B cell (primary cell): ENCODE measurements around the gene FRMD4B. TPM values are rescaled to one million over a fixed set of nuclear protein-coding genes. Genes with fewer than 3 reads are reported as not detected.

Source experiments
- ATAC-seq: fragments of 200-7000 bp; cut with Tn5 transposase; one replicate; pipeline ENCODE4 v1.10.0; 2021; ENCODE audit warnings: low read depth, mild to moderate bottlenecking, moderate number of reproducible peaks, moderate library complexity
- CTCF ChIA-PET: fragments of 350-600 bp; sonication (Branson Sonifier 250); formaldehyde crosslinking; loops from one replicate; lab custom pipeline; 2021; ENCODE audit warnings: antibody characterized with exemption, inconsistent platforms; lab: Charles Lee
- POLR2A ChIA-PET: fragments of 350-600 bp; sonication (Branson Sonifier 250); formaldehyde crosslinking; loops from one replicate; lab custom pipeline; 2021; ENCODE audit warnings: antibody characterized with exemption; lab: Charles Lee
- DNase-seq: peaks from one replicate; pipeline ENCODE4 v3.0.0; 2013
- H2AFZ ChIP-seq: 2 replicates; pipeline ENCODE4 v1.6.1; 2012; ENCODE audit warnings: mild to moderate bottlenecking, low read depth, low read length; ENCODE audit not compliant: insufficient read depth, poor library complexity, severe bottlenecking
- H3K27ac ChIP-seq, 2 donors: 1 replicate in 1 of 2; 2 replicates in 1 of 2; pipeline ENCODE4 v1.5.1; 2012 to 2013; ENCODE audit warnings: low read length in 2 of 2, mild to moderate bottlenecking in 2 of 2, moderate library complexity in 1 of 2
- H3K27me3 ChIP-seq, 4 experiments: fragments of 200-600 bp in 1 of 4; sonication (generic) in 1 of 4; replicated peaks in 1 of 4; 1 replicate in 2 of 4; 2 replicates in 2 of 4; pipeline versions ENCODE4 v1.6.1 to v1.7.0; 2013 to 2016; ENCODE audit warnings: low read length in 3 of 4, mild to moderate bottlenecking in 2 of 4, mixed read lengths in 1 of 4, moderate library complexity in 1 of 4; ENCODE audit not compliant: insufficient read depth in 4 of 4, control insufficient read depth in 3 of 4; ENCODE audit errors: control extremely low read depth in 1 of 4
- H3K36me3 ChIP-seq, 2 experiments: replicated peaks in 1 of 2; 1 replicate in 1 of 2; 2 replicates in 1 of 2; pipeline versions ENCODE4 v1.6.1 to v1.7.1; 2013; ENCODE audit warnings: low read length in 1 of 2; ENCODE audit not compliant: insufficient read depth in 2 of 2, control insufficient read depth in 1 of 2; ENCODE audit errors: control extremely low read depth in 1 of 2, extremely low read depth in 1 of 2
- H3K4me1 ChIP-seq, 2 donors: fragments of 200-600 bp in 1 of 2; sonication (generic) in 1 of 2; 1 replicate in 1 of 2; 2 replicates in 1 of 2; pipeline versions ENCODE4 v1.5.1 to v1.6.1; 2013 to 2017; ENCODE audit warnings: low read length in 2 of 2; ENCODE audit not compliant: control insufficient read depth in 2 of 2, insufficient read depth in 2 of 2
- H3K4me2 ChIP-seq: replicated peaks from 2 replicates; pipeline ENCODE3; 2012; ENCODE audit warnings: mild to moderate bottlenecking, low read depth, low read length; ENCODE audit not compliant: poor library complexity, severe bottlenecking
- H3K4me3 ChIP-seq, 5 experiments: fragments of 200-600 bp in 1 of 5; sonication (generic) in 1 of 5; 1 replicate in 3 of 5; 2 replicates in 2 of 5; pipeline versions ENCODE4 v1.5.1 to v1.7.0; 2011 to 2016; ENCODE audit warnings: low read length in 4 of 5, mild to moderate bottlenecking in 4 of 5, low read depth in 2 of 5, control low read depth in 1 of 5, moderate library complexity in 1 of 5; ENCODE audit not compliant: insufficient read depth in 1 of 5; ENCODE audit errors: control extremely low read depth in 1 of 5, extremely low read depth in 1 of 5
- H3K79me2 ChIP-seq: fragments of 200-600 bp; sonication (generic); one replicate; pipeline ENCODE4 v1.6.0; 2016; ENCODE audit warnings: low read length; ENCODE audit not compliant: control insufficient read depth, insufficient read depth
- H3K9ac ChIP-seq: fragments of 200-600 bp; sonication (generic); 2 replicates; pipeline ENCODE4 v1.6.1; 2017; ENCODE audit warnings: mild to moderate bottlenecking, low read length, moderate library complexity
- H3K9me3 ChIP-seq, 3 donors: one replicate each; pipeline versions ENCODE4 v1.6.1 to v1.7.1; 2013; ENCODE audit warnings: low read length in 2 of 3; ENCODE audit not compliant: control insufficient read depth in 2 of 3, insufficient read depth in 1 of 3; ENCODE audit errors: control extremely low read depth in 1 of 3
- H4K20me1 ChIP-seq: 2 replicates; pipeline ENCODE4 v1.6.0; 2012; ENCODE audit warnings: mild to moderate bottlenecking, low read length; ENCODE audit not compliant: insufficient read depth, control insufficient read depth, poor library complexity, severe bottlenecking
- H3K27ac Mint-ChIP-seq: one replicate; pipeline ENCODE4 v1.8.0; 2021; ENCODE audit warnings: mixed read lengths
- H3K27me3 Mint-ChIP-seq: one replicate; pipeline ENCODE4 v1.8.0; 2021; ENCODE audit warnings: mixed read lengths
- H3K4me1 Mint-ChIP-seq: one replicate; pipeline ENCODE4 v1.8.0; 2021; ENCODE audit warnings: mixed read lengths
- H3K4me3 Mint-ChIP-seq: one replicate; pipeline ENCODE4 v1.8.0; 2021; ENCODE audit warnings: mixed read lengths
- H3K9me3 Mint-ChIP-seq: one replicate; pipeline ENCODE4 v1.8.0; 2022; ENCODE audit warnings: mixed read lengths; ENCODE audit not compliant: insufficient read depth
- EZH2 ChIP-seq: IDR thresholded peaks from 2 replicates; pipeline ENCODE4 v1.6.1; 2012; ENCODE audit warnings: borderline replicate concordance, low read depth, mild to moderate bottlenecking, moderate library complexity, low read length; ENCODE audit not compliant: insufficient read depth, poor library complexity, severe bottlenecking
- WGBS: methylation state at CpG from one replicate; pipeline ENCODE4 v1.1.5; 2013; ENCODE audit warnings: missing lambda C conversion rate; ENCODE audit not compliant: insufficient coverage; 5-methylcytosine and 5-hydroxymethylcytosine counted together
- intact Hi-C: fragments of 100-400 bp; cut with micrococcal nuclease; formaldehyde crosslinking; loops from one replicate; pipeline ENCODE4 v1.10.0; 2022
- polyA plus RNA-seq: library from polyadenylated mRNA; depleted of rRNA; stranded (reverse); fragments of >200 nt; gene quantifications from 2 replicates; pipeline ENCODE4 v1.2.3, GENCODE V29; 2012
- total RNA-seq, 2 donors: library from RNA; stranded (reverse); fragments of 120-200 nt in 1 of 2; gene quantifications; 1 replicate in 1 of 2; 2 replicates in 1 of 2; pipeline versions ENCODE4 v1.2.3 to v1.2.4, GENCODE V29; 2013 to 2022
- TF ChIP-seq, protein P1 (sequence below): fragments of 200-600 bp; IDR thresholded peaks from one replicate; pipeline ENCODE4 v1.8.0; 2022; ENCODE audit warnings: antibody characterized with exemption, mild to moderate bottlenecking

The FRMD4B gene
- total and polyA plus RNA-seq, 2 donors (not counting 1 experiment from before 2014, with no cell fraction given) = 0.06 to 0.20 TPM

DNA sequence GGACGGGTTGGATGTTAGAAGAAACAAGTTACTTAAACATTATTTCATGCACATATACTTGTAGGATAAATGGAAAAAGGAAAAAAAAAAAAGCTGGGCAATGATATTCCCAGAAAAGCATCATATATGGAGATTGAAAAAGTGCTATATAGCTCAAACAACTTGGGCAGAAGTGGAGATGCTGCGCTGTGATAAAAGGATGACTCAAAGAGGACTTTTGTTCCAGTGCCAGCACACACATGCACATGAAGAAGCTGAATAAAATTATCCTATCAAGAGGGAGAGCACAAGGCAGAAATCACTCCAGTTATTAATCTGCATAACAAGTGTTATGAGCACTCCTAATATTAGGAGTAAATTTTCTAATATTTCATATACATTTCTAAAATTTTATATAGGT lies 30.9 kb downstream of the FRMD4B start:
- intact Hi-C loops = no loop called here
- no CpG with 5 or more reads among the region's 2 CpGs for WGBS
- H4K20me1 ChIP-seq = no peaks in the 10 kb centered on the region
- no peak overlapping the region for H2AFZ ChIP-seq
- TF ChIP-seq EZH2 = no peak
- TF ChIP-seq, protein P1, sequence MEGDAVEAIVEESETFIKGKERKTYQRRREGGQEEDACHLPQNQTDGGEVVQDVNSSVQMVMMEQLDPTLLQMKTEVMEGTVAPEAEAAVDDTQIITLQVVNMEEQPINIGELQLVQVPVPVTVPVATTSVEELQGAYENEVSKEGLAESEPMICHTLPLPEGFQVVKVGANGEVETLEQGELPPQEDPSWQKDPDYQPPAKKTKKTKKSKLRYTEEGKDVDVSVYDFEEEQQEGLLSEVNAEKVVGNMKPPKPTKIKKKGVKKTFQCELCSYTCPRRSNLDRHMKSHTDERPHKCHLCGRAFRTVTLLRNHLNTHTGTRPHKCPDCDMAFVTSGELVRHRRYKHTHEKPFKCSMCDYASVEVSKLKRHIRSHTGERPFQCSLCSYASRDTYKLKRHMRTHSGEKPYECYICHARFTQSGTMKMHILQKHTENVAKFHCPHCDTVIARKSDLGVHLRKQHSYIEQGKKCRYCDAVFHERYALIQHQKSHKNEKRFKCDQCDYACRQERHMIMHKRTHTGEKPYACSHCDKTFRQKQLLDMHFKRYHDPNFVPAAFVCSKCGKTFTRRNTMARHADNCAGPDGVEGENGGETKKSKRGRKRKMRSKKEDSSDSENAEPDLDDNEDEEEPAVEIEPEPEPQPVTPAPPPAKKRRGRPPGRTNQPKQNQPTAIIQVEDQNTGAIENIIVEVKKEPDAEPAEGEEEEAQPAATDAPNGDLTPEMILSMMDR = no peak
- peaks cover 0 to 9% (median 5%) of the 10 kb centered on the region in 3 donors for H3K9me3 ChIP-seq
- ChIA-PET CTCF (no interaction called here), POLR2A (no interaction called here)
- H3K9me3 Mint-ChIP-seq = no peaks in the 10 kb centered on the region
- peaks cover 7% of the 10 kb centered on the region for H3K4me1 Mint-ChIP-seq
- H3K4me3 ChIP-seq = no peak overlapping the region
- H3K36me3 ChIP-seq = no peaks in the 10 kb centered on the region
- ATAC-seq = no peak
- H3K9ac ChIP-seq = no peak overlapping the region
- H3K27me3 ChIP-seq = peaks cover 0 to 5% (median 0%) of the 10 kb centered on the region in 4 experiments
- H3K4me3 Mint-ChIP-seq = no peak overlapping the region
- peaks cover 9% of the 10 kb centered on the region for H3K27me3 Mint-ChIP-seq
- peaks cover 5 to 11% of the 10 kb centered on the region in 2 donors for H3K4me1 ChIP-seq
- no peak overlapping the region for H3K27ac ChIP-seq
- no peak for DNase-seq
- no peaks in the 10 kb centered on the region for H3K79me2 ChIP-seq
- H3K27ac Mint-ChIP-seq = no peak overlapping the region
- no peak overlapping the region for H3K4me2 ChIP-seq

DNA sequence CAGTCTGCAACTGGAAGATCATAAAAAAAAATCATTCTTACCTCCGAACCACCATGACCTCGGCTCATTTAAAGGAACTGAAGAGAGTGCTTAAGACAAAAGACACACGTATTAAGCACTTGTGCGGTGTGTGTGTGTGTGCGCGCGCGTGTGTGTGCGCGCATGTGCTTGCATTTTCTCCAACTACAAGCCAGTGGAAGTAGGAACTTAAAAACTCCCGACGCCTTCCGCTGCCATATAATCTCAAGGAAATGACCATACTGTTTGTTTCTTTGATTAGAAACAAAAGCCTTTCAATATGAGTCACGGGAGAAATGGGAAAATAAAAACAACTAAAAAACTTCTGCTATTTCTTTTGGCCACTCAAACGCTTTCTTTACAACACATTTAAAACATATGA lies 32.4 kb downstream of the FRMD4B start:
- H4K20me1 ChIP-seq = no peaks in the 10 kb centered on the region
- no CpG with 5 or more reads among the region's 15 CpGs for WGBS
- peaks cover 5 to 11% of the 10 kb centered on the region in 2 donors for H3K4me1 ChIP-seq
- intact Hi-C loops = no loop called here
- no peak for TF ChIP-seq EZH2
- TF ChIP-seq, protein P1 = no peak
- no peak overlapping the region for H3K27ac ChIP-seq
- peaks cover 0 to 5% (median 0%) of the 10 kb centered on the region in 4 experiments for H3K27me3 ChIP-seq
- Mint-ChIP-seq H3K27me3 (peaks cover 9% of the 10 kb centered on the region), H3K9me3 (no peaks in the 10 kb centered on the region), H3K4me1 (peaks cover 7% of the 10 kb centered on the region), H3K27ac (no peak overlapping the region), H3K4me3 (peak overlapping the region; percentile 23)
- peak overlapping the region in 3 of 5 experiments; percentile 4 to 70 (median 12) for H3K4me3 ChIP-seq
- no peak for DNase-seq
- H3K9me3 ChIP-seq = peaks cover 0 to 3% (median 0%) of the 10 kb centered on the region in 3 donors
- CTCF ChIA-PET = no interaction called here
- POLR2A ChIA-PET = no interaction called here
- H3K79me2 ChIP-seq = no peaks in the 10 kb centered on the region
- no peak overlapping the region for H3K9ac ChIP-seq
- peak overlapping the region; percentile 38 for H3K4me2 ChIP-seq
- H2AFZ ChIP-seq = peak overlapping the region; percentile 24
- H3K36me3 ChIP-seq = no peaks in the 10 kb centered on the region
- ATAC-seq = no peak
